ENCODE data around the gene FTCD.
"Not testable (repeated sequence)": the region's sequence is repeated elsewhere in the genome, so short reads cannot be mapped to it uniquely, and the experiment has no call there.

The FTCD gene

GRCh38 chr21:46108827-46109312, 46.5 kb downstream of the FTCD start:
- no peak for DNase-seq

GRCh38 chr21:46107376-46107775, 48.0 kb downstream of the FTCD start:
- DNase-seq = not testable (repeated sequence)

- DNase-seq = no peak
Observed at GRCh38 chr21:46104104-46104503, 51.3 kb downstream of the FTCD start.

- DNase-seq = no peak
Observed at GRCh38 chr21:46100906-46101305, 54.5 kb downstream of the FTCD start.

GRCh38 chr21:46100426-46100825, 55.0 kb downstream of the FTCD start:
- no peak for DNase-seq

- no peak for DNase-seq
Observed at GRCh38 chr21:46100020-46100419, 55.4 kb downstream of the FTCD start.

GRCh38 chr21:46099476-46099875, 55.9 kb downstream of the FTCD start:
- no peak for DNase-seq

- no peak for DNase-seq
Observed at GRCh38 chr21:46098303-46099141, 56.9 kb downstream of the FTCD start.

GRCh38 chr21:46097336-46098293, 57.8 kb downstream of the FTCD start, which contains the start of gene COL6A2:
Gene COL6A2, plus strand, starts transcription at chr21:46098112.
- DNase-seq = peak; percentile 58

GRCh38 chr21:46096596-46097335, 58.6 kb downstream of the FTCD start:
- no peak for DNase-seq

- DNase-seq = no peak
Observed at GRCh38 chr21:46095814-46096595, 59.4 kb downstream of the FTCD start.

GRCh38 chr21:46095083-46095719, 60.2 kb downstream of the FTCD start:
- no peak for DNase-seq

- no peak for DNase-seq
Observed at GRCh38 chr21:46094401-46095082, 60.8 kb downstream of the FTCD start.

- DNase-seq = no peak
Observed at GRCh38 chr21:46093668-46094400, 61.5 kb downstream of the FTCD start.

GRCh38 chr21:46092811-46093667, 62.3 kb downstream of the FTCD start:
- DNase-seq = no peak

GRCh38 chr21:46092026-46092764, 63.2 kb downstream of the FTCD start:
- no peak for DNase-seq

- no peak for DNase-seq
Observed at GRCh38 chr21:46091631-46092025, 63.8 kb downstream of the FTCD start.

- no peak for DNase-seq
Observed at GRCh38 chr21:46091118-46091517, 64.3 kb downstream of the FTCD start.
